Fibroblast of skin of left biceps (primary cell): Measurements from ENCODE around the gene FXYD5.

Experiments
- DNase-seq, 2 experiments: peaks; one replicate each; pipeline ENCODE4 v3.0.0-alpha.2; 2013; ENCODE audit warnings: low read depth in 2 of 2

Gene FXYD5

DNA sequence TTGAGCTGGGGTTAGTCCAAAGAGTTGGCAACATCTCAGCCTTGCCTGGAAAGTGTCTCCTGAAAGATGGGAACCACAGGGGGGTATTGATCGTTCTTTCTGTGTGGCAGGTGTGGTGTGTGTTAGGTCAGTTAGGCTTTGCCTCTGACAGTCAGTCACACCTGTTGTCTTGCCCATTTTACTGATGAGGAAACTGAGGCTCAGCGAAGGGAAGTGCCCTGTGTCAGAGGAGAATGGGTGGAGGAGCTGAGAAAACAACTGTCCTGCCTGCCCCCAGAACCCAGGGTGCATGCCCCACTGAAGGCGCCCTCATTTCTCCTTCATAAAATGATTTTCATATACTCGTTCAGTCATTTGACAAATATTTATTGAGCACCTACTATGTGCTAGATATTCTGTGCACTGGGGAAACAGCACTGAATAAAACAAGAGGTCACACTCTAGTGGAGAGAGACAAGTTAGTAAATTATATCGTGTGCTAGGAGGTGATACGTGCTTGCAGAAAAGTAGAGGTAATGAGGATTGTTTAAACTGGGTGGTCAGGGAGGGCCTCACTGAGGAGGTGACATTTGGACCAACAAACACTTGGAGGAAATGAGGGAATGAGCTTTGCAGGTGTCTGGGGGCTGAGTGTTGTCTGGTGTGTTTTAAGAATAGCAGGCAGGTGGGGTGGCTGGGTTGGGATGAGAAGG, 1.6 kb downstream of the FXYD5 start:
- DNase-seq, result no peak

DNA sequence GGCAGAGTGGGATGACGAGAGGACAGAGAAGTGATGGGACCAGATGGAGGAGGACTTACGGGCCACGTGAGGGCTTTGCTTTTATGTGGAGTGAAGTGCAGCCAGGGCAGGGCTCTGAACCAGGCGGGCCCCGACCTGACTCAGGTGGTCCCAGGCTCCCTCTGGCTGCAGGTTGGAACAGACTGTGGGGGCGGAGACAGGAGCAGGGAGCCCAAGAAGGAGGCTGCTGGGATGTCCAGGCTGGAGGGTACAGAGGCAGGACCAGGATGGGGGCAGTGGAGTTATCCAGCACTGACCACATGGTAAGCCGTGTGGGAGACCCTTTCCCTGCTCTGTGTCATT, 2.1 kb downstream of the FXYD5 start:
- DNase-seq, result no peak

DNA sequence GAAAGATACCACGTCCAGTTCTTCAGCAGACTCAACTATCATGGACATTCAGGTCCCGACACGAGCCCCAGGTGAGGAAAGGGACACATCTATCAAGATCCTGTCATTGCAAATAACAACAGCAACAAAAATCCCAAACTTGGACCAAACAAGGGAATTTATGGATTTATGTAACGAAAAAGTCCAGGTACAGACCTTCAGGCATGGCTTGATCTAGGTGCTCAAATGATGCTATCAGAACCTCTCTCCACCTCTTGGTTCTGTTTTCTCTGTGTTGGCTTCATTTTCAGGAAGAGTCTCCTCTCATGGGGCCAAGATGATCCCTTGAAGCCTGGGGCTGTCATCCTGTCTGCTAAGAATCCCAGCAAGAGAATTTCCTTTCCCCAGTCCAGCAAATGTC, 2.9 kb downstream of the FXYD5 start:
- no peak for DNase-seq

DNA sequence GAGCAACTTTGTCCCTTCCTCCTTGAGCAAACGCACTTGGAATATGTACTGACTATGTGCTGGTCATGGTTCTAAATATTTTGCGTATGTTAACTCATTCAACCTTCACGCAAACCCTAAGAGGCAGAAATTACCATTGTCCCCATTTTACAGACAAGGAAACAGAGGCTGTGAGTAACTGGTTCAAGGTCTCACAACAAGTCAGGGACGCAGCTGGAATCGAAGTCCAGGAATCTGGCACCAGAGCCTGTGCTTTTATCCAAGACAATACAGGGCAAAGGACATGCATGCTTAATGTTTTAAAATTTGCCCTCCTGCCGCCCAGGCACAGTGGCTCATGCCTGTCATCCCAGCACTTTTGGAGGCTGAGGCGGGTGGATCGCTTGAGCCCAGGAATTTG, 5.1 kb downstream of the FXYD5 start:
- no peak for DNase-seq

DNA sequence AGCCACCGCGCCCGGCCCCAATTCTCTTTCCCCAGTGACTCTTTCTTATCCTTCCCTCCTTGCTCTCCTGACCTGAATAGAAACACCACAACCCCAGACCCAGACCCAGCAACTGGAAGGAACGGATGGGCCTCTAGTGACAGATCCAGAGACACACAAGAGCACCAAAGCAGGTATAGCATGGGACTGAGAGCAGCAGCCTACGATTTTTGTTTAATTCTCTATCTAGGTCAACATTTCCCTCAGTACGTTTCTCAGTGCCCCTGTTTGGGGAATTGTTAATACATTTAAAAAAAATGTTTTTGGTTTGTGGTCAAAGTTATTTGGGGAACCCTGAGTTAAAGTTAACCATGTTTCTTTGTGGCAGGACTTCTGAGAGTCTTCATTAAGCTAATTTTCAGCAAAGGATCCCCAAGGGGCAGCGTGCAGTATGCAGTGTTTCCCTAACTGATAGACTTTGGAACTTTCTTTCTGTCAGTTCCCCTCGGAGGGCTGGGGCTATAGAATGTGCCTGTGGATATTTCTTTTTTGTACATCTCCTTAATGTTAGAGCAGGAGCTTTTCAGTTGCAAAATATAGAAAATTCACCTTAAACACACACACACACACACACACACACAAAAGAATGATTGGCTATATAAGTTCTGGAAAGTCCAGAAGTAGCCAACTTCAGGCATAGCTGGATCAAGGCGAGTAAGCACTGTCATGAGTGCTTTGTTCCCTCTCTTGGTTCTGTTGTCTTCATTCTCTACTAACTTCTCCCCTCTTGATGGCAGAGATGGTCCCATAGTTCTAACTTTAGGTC, 6.3 kb downstream of the FXYD5 start:
- no peak for DNase-seq

DNA sequence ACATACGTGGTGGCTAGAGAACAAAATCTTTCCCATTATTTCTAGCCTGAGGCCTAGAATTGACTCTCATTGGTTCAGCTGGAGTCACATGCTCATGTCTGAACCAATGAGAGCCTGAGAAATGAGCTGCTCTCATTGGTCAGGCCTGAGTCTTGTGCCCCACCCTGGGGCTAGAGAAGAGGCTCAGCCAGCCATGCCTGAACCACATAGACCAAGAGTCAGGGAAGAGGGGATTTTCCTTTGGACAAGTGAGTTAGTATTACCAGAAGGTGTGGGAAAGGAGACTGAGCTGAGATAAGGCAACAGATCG, 6.9 kb downstream of the FXYD5 start:
- DNase-seq, result no peak

DNA sequence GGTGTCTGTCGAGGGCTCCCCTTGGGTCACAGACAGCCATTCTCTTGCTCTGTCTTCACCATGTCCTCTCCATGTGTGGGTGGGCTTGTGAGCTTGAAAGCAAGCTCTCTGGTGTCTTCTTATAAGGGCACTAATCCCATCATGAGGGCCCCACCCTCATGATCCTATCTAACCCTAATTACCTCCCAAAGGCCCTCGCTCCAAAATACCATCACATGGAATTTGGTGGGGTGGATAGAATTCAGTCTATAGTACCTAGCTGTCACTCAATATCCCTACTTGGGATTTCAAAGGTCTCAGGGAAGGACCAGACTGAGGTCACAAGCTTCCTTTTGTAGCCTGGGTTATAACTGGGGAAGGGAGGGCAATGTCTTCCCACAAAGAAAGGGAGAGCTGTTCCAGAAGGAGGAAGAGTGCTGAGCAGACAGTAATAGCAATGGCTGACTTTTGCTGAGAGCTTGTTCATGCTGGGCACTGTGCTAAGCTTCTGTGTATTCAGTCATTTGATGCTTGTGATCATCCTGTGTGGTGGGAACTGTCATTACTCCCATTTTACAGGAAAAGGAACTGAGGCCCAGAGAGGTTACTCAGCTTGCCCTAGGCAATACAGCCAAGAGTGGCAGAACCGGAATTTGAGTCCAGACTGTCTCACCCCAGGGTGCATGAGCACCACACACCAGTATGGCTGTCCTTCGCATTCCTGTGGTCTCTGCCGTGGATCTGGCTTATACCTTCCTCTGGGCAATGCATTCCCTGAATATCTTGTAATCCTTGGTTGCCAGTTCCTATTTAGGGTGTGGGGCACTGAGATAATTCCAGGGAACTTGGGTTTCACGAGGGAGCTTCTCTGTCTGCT, 8.2 kb downstream of the FXYD5 start:
- no peak for DNase-seq

DNA sequence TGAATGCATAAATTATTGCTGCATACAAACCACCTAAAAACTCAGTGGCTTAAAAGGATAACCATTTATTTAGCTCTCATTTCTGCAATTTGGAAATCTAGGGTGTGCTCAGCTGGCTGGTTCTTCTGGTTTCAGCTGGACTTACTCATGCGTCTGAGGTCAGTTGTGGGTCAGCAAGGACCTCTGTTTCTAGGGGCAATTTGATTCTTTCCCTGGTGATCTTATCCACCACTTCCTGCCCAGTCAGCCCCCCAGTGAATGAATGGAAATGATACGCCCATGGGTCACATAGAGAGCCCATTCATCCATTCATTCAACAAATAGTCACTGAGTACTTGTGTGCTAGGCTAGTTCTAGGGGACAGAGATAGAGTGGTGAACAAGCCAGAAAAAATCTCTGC, 9.9 kb downstream of the FXYD5 start:
- no peak for DNase-seq

DNA sequence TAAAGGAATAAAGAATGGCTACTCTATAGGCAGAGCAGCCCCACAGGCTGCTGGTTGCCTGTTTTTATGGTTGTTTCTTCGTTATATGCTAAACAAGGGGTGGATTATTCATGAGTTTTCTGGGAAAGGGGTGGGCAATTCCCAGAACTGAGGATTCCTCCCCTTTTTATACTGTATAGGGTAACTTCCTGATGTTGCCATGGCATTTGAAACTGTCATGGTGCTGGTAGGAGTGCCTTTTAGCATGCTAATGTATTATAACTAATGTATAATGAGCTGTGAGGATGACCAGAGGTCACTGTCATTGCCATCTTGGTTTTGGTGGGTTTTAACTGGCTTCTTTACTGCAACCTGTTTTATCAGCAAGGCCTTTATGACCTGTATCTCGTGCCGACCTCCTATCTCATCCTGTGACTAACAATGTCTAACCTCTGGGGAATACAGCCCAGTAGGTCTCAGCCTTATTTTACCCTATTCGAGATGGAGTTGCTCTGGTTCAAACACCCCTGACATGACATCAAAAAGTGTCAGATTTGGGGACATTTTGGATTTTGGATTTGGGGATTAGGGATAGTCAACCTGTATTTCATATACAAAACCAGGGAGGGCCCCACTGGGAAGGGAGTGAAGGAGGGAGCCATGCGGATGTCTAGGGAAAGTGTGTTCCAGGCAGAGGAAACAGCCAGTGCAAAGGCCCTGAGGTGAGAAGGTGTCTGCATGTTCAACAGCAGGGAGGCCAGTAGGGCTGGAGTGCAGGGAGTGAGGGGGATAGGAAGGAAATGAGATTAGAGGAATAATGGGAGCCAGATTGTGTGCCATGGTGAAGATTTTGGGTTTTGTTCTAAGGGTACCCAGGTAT, 10.9 kb downstream of the FXYD5 start:
- no peak for DNase-seq

DNA sequence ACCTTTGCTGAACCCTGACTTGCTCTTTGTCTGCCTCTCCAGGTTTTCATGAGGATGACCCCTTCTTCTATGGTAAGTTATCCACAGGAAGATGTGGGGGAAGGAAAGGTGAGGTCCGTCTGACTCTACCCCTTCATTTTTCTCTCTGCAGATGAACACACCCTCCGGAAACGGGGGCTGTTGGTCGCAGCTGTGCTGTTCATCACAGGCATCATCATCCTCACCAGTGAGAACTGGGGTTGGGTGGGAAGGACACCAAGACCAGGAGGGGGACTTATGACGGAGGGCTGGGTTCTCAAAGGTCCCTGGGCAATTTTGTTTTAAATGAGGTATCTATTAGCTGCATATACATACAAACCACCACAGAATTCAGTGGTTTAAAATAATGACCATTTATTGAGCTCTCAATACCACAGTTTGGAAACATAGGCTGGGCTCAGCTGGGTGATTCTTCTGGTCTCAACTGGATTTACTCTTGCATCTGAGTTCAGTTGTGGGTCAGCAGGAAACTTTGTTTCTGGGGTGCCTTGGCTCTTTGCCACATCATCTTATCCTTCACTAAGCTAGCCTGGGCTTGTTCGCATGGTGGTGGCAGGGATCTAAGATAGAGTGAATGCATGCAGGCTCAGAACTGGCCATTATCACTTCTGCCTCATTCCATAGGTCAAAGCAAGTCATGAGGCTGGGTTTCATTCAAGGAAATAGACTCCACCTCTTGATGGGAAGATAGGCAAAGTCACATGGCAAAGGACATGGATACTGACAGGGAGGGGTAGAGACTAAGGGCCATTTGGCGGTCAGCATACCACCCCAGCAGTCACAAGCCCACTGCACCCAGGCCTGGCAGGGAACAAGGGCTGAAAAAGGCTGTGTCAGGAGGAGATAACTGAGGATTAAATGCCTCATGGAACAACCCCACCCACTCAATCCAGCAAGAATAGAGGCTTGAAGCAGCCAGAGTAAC, 11.8 kb downstream of the FXYD5 start:
- DNase-seq, result no peak

DNA sequence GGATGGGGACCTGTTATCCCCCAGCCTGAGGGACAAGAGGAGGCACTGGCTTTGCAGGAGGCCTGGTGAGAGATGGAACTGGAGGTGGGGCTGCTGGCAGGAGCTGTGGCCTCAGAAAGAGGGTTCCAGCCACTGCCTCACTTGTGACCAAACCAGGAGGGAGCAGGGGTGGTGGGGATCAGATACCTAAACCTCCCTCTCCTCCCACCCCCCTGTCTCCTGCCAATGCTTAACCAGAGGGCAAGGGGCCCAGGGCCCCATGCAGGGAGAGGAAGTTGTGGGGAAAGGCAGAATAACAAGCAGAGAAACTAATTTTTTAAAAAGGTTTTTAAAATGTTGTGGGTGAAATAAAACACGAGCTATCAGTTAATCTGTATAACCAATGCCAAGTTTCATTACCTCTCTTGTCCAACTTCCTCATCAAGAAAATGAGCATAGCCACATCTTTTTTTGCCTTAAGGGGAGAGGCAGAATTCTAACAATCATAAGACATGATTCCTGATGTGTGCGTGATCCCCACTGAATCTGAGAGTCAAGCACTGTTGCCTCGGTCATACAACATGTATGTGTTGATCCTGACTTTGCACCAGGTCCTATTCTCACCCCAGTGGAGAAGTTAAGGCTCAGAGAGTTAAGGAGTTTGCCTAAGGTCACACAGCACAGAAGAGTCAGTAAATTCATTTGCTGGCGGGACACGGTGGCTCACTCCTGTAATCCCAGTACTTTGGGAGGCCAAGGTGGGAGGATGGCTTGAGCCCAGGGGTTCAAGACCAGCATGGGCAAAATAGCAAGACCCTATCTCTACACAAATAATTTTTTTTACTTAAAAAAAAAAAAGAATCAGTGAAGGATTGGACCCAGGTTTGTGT, 12.9 kb downstream of the FXYD5 start:
- no peak for DNase-seq

DNA sequence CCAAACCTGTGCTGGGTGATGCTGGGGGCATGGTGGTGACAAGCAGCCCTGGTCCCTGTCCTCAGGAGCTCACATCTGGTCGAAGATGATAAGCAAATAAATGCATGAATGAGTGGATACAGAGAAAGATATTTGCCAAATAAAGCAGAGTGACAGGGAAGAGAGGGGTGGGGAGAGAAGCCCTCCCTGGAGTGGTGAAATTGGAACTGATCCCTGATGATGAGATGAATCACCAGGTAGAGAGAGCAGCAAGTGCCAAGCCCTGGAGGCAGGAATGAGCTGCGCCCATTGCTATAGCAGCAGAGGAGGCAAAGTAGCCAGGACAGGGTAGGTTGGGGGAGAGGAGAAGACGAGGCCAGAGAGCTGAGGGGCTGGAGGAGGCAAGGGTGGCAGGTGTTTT, 13.7 kb downstream of the FXYD5 start:
- no peak for DNase-seq

DNA sequence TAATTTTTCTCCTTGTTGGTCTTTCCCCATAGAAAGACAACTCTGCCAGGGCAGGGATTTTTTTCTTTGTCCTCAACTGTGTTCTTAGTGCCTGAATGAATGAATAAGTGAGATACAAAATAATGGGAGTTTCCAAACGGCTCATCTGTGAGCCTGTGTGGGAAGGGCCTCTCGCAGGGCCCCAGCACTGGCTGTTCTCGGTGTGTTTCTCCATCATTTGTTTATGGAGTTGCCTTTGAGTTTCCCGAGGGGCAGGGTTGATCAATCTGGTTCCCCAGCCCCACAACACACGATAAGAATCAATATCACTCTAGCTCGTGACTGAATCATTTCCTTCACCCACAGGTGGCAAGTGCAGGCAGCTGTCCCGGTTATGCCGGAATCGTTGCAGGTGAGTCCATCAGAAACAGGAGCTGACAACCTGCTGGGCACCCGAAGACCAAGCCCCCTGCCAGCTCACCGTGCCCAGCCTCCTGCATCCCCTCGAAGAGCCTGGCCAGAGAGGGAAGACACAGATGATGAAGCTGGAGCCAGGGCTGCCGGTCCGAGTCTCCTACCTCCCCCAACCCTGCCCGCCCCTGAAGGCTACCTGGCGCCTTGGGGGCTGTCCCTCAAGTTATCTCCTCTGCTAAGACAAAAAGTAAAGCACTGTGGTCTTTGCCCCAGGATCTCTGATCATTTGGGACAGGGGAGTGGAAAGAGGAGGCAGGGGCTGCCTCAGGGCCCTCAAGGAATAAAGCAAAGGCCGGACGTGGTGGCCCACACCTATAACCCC, 14.9 kb downstream of the FXYD5 start:
- no peak for DNase-seq

DNA sequence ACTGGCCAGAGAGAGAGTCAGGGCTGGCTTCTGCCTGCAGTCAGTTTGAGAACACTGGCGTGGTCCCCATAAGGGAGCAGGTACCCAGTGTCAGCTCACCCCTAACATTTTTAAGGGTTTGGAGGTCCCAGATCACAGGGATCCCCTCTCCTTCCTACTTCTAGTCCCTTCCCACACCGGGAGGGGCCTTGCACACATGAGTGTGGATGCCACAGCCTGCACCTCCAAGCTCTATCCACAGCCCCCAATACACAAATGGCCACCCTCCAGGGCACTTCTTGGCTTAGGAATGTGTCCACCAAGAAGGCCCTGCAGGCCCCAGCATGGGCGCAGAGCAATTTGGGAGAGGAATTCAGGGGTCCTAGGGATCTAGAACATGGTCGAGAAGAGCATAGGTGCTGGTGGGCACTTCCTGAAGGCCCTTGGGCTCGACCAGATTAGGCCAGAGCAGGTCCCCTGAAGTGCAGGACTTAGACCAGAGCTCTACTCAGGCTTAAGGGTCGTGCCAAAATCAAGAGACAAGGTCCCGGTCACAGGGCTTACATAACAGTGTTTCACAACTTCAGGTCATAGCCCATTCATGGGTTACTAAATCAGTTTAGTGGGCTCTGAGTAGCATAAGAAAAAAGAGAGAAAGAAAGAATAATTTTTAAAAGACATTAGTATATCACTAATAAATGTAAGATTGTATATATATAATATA, 16.0 kb downstream of the FXYD5 start:
- no peak for DNase-seq

DNA sequence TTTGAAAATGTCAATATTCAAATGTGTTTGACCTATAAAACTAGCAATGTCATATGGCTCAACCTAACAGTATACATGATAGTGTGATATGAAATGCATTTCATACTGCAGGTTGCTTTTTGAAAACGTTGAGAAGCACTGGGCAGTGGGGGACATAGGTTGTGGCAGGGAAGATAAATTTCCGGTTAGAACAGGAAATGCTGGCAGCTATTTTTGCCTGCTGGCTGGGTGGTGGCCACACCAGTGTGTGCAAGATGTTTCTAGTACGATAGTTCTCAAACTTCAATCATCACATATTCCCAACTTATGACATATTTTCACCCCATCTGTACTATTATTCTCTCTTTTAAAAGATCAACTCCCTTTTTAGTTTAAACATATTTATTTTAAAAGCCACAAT, 17.2 kb downstream of the FXYD5 start:
- no peak for DNase-seq

DNA sequence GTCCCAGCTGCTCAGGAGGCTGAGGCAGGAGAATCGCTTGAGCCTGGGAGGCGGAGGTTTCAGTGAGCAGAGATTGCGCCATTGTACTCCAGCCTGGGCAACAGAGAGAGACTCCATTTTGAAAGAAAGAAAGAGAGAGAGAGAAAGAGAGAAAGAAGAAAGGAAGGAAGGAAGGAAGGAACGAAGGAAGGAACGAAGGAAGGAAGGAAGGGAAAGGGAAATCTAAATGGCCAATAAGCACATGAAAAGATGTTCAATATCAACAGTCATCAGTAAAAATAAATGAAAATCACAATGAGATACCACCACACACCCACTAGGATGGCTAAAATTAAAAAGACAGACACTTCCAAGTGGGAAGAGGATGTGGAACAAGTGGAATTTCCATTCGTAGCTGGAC, 19.7 kb downstream of the FXYD5 start:
- DNase-seq, result no peak

DNA sequence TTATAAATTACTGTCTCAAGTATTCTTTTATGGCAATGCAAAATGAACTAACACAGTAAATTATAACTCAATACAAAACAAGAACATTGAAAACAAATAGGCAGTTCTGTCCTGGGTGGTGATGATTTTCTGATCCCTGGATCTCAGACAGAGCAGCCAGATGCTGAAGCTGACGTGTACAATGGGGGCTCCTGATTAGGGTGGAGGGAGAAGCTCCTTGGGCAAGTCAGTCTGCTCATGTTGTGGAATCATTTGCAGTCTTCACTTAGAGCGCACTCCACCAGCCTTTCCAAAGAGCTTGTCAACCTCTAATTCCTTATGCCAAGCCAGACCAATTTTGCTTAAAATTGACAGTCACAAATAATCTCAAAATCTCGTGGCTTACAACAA, 21.6 kb downstream of the FXYD5 start:
- no peak for DNase-seq
